HepG2 (cell line): ENCODE data around the gene CHKB. TPM values are rescaled to one million over a fixed set of nuclear protein-coding genes. Genes with fewer than 3 reads are reported as not detected.

ENCODE experiments used
- BRD4 ChIP-seq: sonication (generic); formaldehyde crosslinking; IDR thresholded peaks from 2 replicates; pipeline ENCODE4 v1.4.0; 2020; ENCODE audit warnings: missing genetic modification reagents
- CBFB ChIP-seq: sonication (generic); formaldehyde crosslinking; IDR thresholded peaks from 2 replicates; pipeline ENCODE4 v1.4.0; 2020; ENCODE audit warnings: missing genetic modification reagents
- EED ChIP-seq: sonication (generic); formaldehyde crosslinking; IDR thresholded peaks from 2 replicates; pipeline ENCODE4 v1.5.0; 2020; ENCODE audit warnings: mild to moderate bottlenecking, missing genetic modification reagents
- GTF3A ChIP-seq: sonication (generic); formaldehyde crosslinking; conservative IDR thresholded peaks from 2 replicates; pipeline ENCODE4 v1.4.0; 2020; ENCODE audit warnings: mild to moderate bottlenecking, missing genetic modification reagents
- HMGA1 ChIP-seq: sonication (generic); formaldehyde crosslinking; conservative IDR thresholded peaks from 2 replicates; pipeline ENCODE4 v1.4.0; 2020; ENCODE audit warnings: missing genetic modification reagents
- HOXD1 ChIP-seq: sonication (generic); formaldehyde crosslinking; IDR thresholded peaks from 2 replicates; pipeline ENCODE4 v1.5.0; 2020; ENCODE audit warnings: missing genetic modification reagents
- ISL2 ChIP-seq: sonication (generic); formaldehyde crosslinking; IDR thresholded peaks from 2 replicates; pipeline ENCODE4 v1.5.0; 2020; ENCODE audit warnings: missing genetic modification reagents
- KDM2A ChIP-seq: sonication (generic); formaldehyde crosslinking; IDR thresholded peaks from 2 replicates; pipeline ENCODE4 v1.4.0; 2020; ENCODE audit warnings: low read depth, missing genetic modification reagents, borderline replicate concordance
- NFIB ChIP-seq: sonication (generic); formaldehyde crosslinking; IDR thresholded peaks from 2 replicates; pipeline ENCODE4 v1.9.0; 2021; ENCODE audit warnings: missing genetic modification reagents, mild to moderate bottlenecking, borderline replicate concordance
- NONO ChIP-seq, 2 experiments: fragments of 450-650 bp in 1 of 2; sonication (generic) in 1 of 2; formaldehyde crosslinking in 1 of 2; IDR thresholded peaks in 1 of 2; conservative IDR thresholded peaks in 1 of 2; 2 replicates each; pipeline versions ENCODE4 v1.6.1 to v1.8.0; 2017 to 2022; ENCODE audit warnings: mild to moderate bottlenecking in 1 of 2, missing genetic modification reagents in 1 of 2, moderate library complexity in 1 of 2
- RFXANK ChIP-seq: IDR thresholded peaks from 2 replicates; pipeline ENCODE4 v1.6.1; 2016
- SKI ChIP-seq: fragments of 450-650 bp; IDR thresholded peaks from one replicate; pipeline ENCODE4 v1.6.1; 2018; ENCODE audit warnings: mild to moderate bottlenecking; ENCODE audit not compliant: partially characterized antibody
- SMAD3 ChIP-seq: sonication (generic); formaldehyde crosslinking; IDR thresholded peaks from 2 replicates; pipeline ENCODE4 v1.4.0; 2020; ENCODE audit warnings: missing genetic modification reagents
- SP2 ChIP-seq: sonication (generic); formaldehyde crosslinking; IDR thresholded peaks from 2 replicates; pipeline ENCODE4 v1.5.1; 2020; ENCODE audit warnings: mild to moderate bottlenecking, missing genetic modification reagents
- ZFP62 ChIP-seq: sonication (generic); formaldehyde crosslinking; IDR thresholded peaks from 2 replicates; pipeline ENCODE4 v1.4.0; 2020; ENCODE audit warnings: missing genetic modification reagents
- ZHX1 ChIP-seq: sonication (generic); formaldehyde crosslinking; IDR thresholded peaks from 2 replicates; pipeline ENCODE4 v1.8.1; 2022; ENCODE audit warnings: low read depth, mild to moderate bottlenecking, missing genetic modification reagents
- ZNF121 ChIP-seq: sonication (generic); formaldehyde crosslinking; IDR thresholded peaks from 2 replicates; pipeline ENCODE4 v1.5.0; 2020; ENCODE audit warnings: mild to moderate bottlenecking, missing genetic modification reagents
- ZNF17 ChIP-seq: sonication (generic); formaldehyde crosslinking; IDR thresholded peaks from 2 replicates; pipeline ENCODE4 v1.5.0; 2020; ENCODE audit warnings: mild to moderate bottlenecking, missing genetic modification reagents
- ZNF3 ChIP-seq: IDR thresholded peaks from 2 replicates; pipeline ENCODE4 v1.7.0; 2017; ENCODE audit warnings: inconsistent platforms
- ZNF343 ChIP-seq: sonication (generic); formaldehyde crosslinking; IDR thresholded peaks from 2 replicates; pipeline ENCODE4 v1.4.0; 2020; ENCODE audit warnings: mild to moderate bottlenecking, missing genetic modification reagents
- ZNF501 ChIP-seq: sonication (generic); formaldehyde crosslinking; IDR thresholded peaks from 2 replicates; pipeline ENCODE4 v1.5.1; 2020; ENCODE audit warnings: mild to moderate bottlenecking, moderate library complexity, missing genetic modification reagents
- ZNF510 ChIP-seq: sonication (generic); formaldehyde crosslinking; IDR thresholded peaks from 2 replicates; pipeline ENCODE4 v1.4.0; 2020; ENCODE audit warnings: low read depth, mild to moderate bottlenecking, missing genetic modification reagents
- ZNF629 ChIP-seq: sonication (generic); formaldehyde crosslinking; conservative IDR thresholded peaks from 2 replicates; pipeline ENCODE4 v1.5.0; 2020; ENCODE audit warnings: missing genetic modification reagents
- ZNF672 ChIP-seq: sonication (generic); formaldehyde crosslinking; IDR thresholded peaks from 2 replicates; pipeline ENCODE4 v1.8.1; 2022; ENCODE audit warnings: missing genetic modification reagents
- ZNF776 ChIP-seq: sonication (generic); formaldehyde crosslinking; IDR thresholded peaks from 2 replicates; pipeline ENCODE4 v1.4.0; 2020; ENCODE audit warnings: mild to moderate bottlenecking, missing genetic modification reagents
- polyA plus RNA-seq, 8 experiments: library from polyadenylated mRNA; depleted of rRNA in 3 of 8; stranded (reverse) in 7 of 8; unstranded in 1 of 8; fragments of >200 nt; fragmentation: Illumina TruSeq in 4 of 8; extraction: Trizol in 4 of 8; gene quantifications; 2 replicates each; pipeline versions ENCODE4 v1.2.1 to v1.2.3, GENCODE V29; 2011 to 2016; ENCODE audit warnings: low read depth in 4 of 8, missing spikeins in 1 of 8, mixed read lengths in 1 of 8; ENCODE audit not compliant: insufficient read depth in 1 of 8
- total RNA-seq, 5 experiments: library from RNA; depleted of rRNA; stranded (reverse); fragments of >200 nt; fragmentation: Illumina TruSeq; extraction: Trizol; gene quantifications; 2 replicates each; pipeline ENCODE4 v1.2.3, GENCODE V29; 2016; ENCODE audit warnings: low read depth in 1 of 5
- TF ChIP-seq, protein P1 (sequence below): sonication (generic); formaldehyde crosslinking; IDR thresholded peaks from 2 replicates; pipeline ENCODE4 v1.4.0; 2020; ENCODE audit warnings: missing genetic modification reagents

The CHKB gene
- total and polyA plus RNA-seq, 2 of the 13 experiments (the other 11 are each of a cell fraction or from before 2014, with no cell fraction given), result 24.5 to 42.7 TPM

DNA sequence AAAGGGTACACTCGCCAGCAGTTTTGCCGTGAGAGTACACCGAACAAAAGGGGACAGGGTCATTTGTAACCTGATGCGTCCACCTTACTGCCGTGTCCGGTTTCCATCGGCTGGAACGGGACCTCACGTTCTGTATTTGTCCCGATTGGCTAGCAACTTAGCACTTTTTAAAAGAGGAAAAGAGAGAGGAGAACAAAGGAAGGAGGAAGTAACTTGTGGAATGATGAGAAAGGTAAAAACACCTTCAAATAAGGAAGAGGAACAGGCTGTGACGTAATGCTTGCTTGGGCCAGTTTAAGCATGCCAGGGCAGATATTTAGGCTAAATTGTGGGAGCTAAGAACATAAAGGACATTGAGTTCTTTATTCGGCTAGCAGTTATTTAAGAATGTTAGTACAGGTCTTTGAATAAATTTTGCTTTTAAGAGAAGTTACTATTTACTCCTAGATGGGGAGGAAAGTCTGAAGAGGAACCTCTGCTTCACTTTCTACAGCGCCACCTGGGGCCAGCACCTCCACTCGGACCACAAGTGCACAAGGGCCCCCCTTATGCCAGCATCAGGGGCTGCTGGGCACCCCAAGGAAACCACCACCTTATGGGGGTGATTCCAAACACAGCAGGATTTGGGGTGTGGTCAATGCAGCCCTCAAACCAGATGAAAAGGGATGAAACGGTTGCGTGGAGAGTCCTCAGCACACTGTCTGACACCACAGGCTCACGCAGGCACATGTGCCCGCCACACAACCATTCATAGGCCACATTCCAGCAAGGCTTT, 39.5 kb upstream of the CHKB start (continued):
- TF ChIP-seq, protein P1, sequence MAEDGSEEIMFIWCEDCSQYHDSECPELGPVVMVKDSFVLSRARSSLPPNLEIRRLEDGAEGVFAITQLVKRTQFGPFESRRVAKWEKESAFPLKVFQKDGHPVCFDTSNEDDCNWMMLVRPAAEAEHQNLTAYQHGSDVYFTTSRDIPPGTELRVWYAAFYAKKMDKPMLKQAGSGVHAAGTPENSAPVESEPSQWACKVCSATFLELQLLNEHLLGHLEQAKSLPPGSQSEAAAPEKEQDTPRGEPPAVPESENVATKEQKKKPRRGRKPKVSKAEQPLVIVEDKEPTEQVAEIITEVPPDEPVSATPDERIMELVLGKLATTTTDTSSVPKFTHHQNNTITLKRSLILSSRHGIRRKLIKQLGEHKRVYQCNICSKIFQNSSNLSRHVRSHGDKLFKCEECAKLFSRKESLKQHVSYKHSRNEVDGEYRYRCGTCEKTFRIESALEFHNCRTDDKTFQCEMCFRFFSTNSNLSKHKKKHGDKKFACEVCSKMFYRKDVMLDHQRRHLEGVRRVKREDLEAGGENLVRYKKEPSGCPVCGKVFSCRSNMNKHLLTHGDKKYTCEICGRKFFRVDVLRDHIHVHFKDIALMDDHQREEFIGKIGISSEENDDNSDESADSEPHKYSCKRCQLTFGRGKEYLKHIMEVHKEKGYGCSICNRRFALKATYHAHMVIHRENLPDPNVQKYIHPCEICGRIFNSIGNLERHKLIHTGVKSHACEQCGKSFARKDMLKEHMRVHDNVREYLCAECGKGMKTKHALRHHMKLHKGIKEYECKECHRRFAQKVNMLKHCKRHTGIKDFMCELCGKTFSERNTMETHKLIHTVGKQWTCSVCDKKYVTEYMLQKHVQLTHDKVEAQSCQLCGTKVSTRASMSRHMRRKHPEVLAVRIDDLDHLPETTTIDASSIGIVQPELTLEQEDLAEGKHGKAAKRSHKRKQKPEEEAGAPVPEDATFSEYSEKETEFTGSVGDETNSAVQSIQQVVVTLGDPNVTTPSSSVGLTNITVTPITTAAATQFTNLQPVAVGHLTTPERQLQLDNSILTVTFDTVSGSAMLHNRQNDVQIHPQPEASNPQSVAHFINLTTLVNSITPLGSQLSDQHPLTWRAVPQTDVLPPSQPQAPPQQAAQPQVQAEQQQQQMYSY, result no peak
- TF ChIP-seq SKI (no peak), ISL2 (CRISPR knock-in tag) (no peak), ZNF121 (peak; percentile 64), RFXANK (CRISPR knock-in tag) (0 out of 2 replicates have a peak, but pooled peaks have one; percentile 18), SMAD3 (0 out of 2 replicates have a peak, but pooled peaks have one; percentile 11), EED (CRISPR knock-in tag) (0 out of 2 replicates have a peak, but pooled peaks have one; percentile 38), ZHX1 (CRISPR knock-in tag) (no peak), HMGA1 (CRISPR knock-in tag) (no peak), CBFB (CRISPR knock-in tag) (no peak), BRD4 (CRISPR knock-in tag) (no peak), HOXD1 (CRISPR knock-in tag) (no peak), NFIB (CRISPR knock-in tag) (no peak), NONO (IDR thresholded peaks at IDR 0.05) (no peak), NONO (CRISPR knock-in tag; conservative IDR thresholded peaks at IDR 0.05) (no peak), ZNF3 (CRISPR knock-in tag) (no peak), ZFP62 (no peak), ZNF629 (no peak), ZNF343 (CRISPR knock-in tag) (0 out of 2 replicates have a peak, but pooled peaks have one; percentile 2), KDM2A (CRISPR knock-in tag) (0 out of 2 replicates have a peak, but pooled peaks have one; percentile 1), ZNF776 (CRISPR knock-in tag) (no peak), ZNF501 (peak; percentile 55; the same call in 1 of the 2 replicates), SP2 (CRISPR knock-in tag) (no peak), ZNF672 (CRISPR knock-in tag) (no peak), ZNF17 (CRISPR knock-in tag) (no peak), GTF3A (CRISPR knock-in tag) (0 out of 2 replicates have a peak, but pooled peaks have one; percentile 64), ZNF510 (no peak)
